Measurements from ENCODE around the gene EDC3. TPM values are rescaled to one million over a fixed set of nuclear protein-coding genes. Genes with fewer than 3 reads are reported as not detected.
"Not testable (repeated sequence)": the region's sequence is repeated elsewhere in the genome, so short reads cannot be mapped to it uniquely, and the experiment has no call there.

The EDC3 gene
- total and polyA plus RNA-seq, 2 experiments from 2014 or later = 13.8 to 26.5 TPM

GRCh38 chr15:74729372-74729771 lies 33.5 kb upstream of the EDC3 start:
- H4K20me1 ChIP-seq (replicated peaks; ENCODE audit: insufficient read depth); H3K4me3 ChIP-seq; H2AFZ ChIP-seq; H3K27ac ChIP-seq (ENCODE audit: low read depth); H3K9me2 ChIP-seq (ENCODE audit: insufficient read depth); H3K27ac Mint-ChIP-seq; H3K4me1 ChIP-seq (ENCODE audit: insufficient read depth); H3K36me3 Mint-ChIP-seq (ENCODE audit: low read depth); H3F3A ChIP-seq (replicated peaks; ENCODE audit: low read depth); H3K4me1 Mint-ChIP-seq; H3K79me2 ChIP-seq (replicated peaks; ENCODE audit: insufficient read depth); H3K4me2 ChIP-seq; H3K4me3 Mint-ChIP-seq; ATAC-seq; DNase-seq (ENCODE audit: low spot score); H3K36me3 ChIP-seq (ENCODE audit: insufficient read depth): not testable (repeated sequence)
- Mint-ChIP-seq H3K27me3 (ENCODE audit: insufficient read depth, low read depth, poor library complexity) (peaks cover 35% of the 10 kb centered on the region), H3K9me3 (peaks cover 12% of the 10 kb centered on the region)
- peaks cover 31% of the 10 kb centered on the region for H3K27me3 ChIP-seq (ENCODE audit: insufficient read depth)

- peaks cover 35% of the 10 kb centered on the region for H3K27me3 Mint-ChIP-seq (ENCODE audit: insufficient read depth, low read depth, poor library complexity)
- H3K4me1 Mint-ChIP-seq; H3K36me3 Mint-ChIP-seq (ENCODE audit: low read depth); H3K27ac Mint-ChIP-seq; H4K20me1 ChIP-seq (replicated peaks; ENCODE audit: insufficient read depth); H3K4me2 ChIP-seq; H3K36me3 ChIP-seq (ENCODE audit: insufficient read depth); H3K4me1 ChIP-seq (ENCODE audit: insufficient read depth); DNase-seq (ENCODE audit: low spot score); H2AFZ ChIP-seq; H3K4me3 ChIP-seq; ATAC-seq; H3F3A ChIP-seq (replicated peaks; ENCODE audit: low read depth); H3K4me3 Mint-ChIP-seq; H3K79me2 ChIP-seq (replicated peaks; ENCODE audit: insufficient read depth); H3K27ac ChIP-seq (ENCODE audit: low read depth); H3K9me2 ChIP-seq (ENCODE audit: insufficient read depth): not testable (repeated sequence)
- H3K9me3 Mint-ChIP-seq = peaks cover 12% of the 10 kb centered on the region
- H3K27me3 ChIP-seq (ENCODE audit: insufficient read depth) = peaks cover 33% of the 10 kb centered on the region
Measured at GRCh38 chr15:74728699-74729098, 32.9 kb upstream of the EDC3 start.

- H4K20me1 ChIP-seq (replicated peaks; ENCODE audit: insufficient read depth) = no peaks in the 10 kb centered on the region
- no peak overlapping the region for H3K4me2 ChIP-seq
- no peak overlapping the region for H2AFZ ChIP-seq
- Mint-ChIP-seq H3K4me1 (peaks cover 5% of the 10 kb centered on the region), H3K27ac (no peak overlapping the region), H3K4me3 (no peak overlapping the region), H3K36me3 (ENCODE audit: low read depth) (peaks cover 3% of the 10 kb centered on the region; the same call in 2 of the 3 replicates), H3K9me3 (peaks cover 12% of the 10 kb centered on the region), H3K27me3 (ENCODE audit: insufficient read depth, low read depth, poor library complexity) (peaks cover 36% of the 10 kb centered on the region)
- no peaks in the 10 kb centered on the region for H3K9me2 ChIP-seq (ENCODE audit: insufficient read depth)
- H3F3A ChIP-seq (replicated peaks; ENCODE audit: low read depth) = no peaks in the 10 kb centered on the region
- H3K4me1 ChIP-seq (ENCODE audit: insufficient read depth) = peaks cover 7% of the 10 kb centered on the region; the same call in 1 of the 2 replicates
- TF ChIP-seq ZNF462 (CRISPR knock-in tag; IDR thresholded peaks at IDR 0.05) (no peak), ETS1 (IDR thresholded peaks at IDR 0.05) (no peak), EZH2 (IDR thresholded peaks at IDR 0.05; ENCODE audit: low read depth, unreplicated experiment) (no peak), JUNB (IDR thresholded peaks at IDR 0.05; ENCODE audit: unreplicated experiment) (no peak), CTCF (conservative IDR thresholded peaks at IDR 0.05; ENCODE audit: low read depth in 2 of 2) (no peak)
- no peaks in the 10 kb centered on the region for H3K79me2 ChIP-seq (replicated peaks; ENCODE audit: insufficient read depth)
- no peak for DNase-seq (ENCODE audit: low spot score)
- no peak overlapping the region for H3K27ac ChIP-seq (ENCODE audit: low read depth)
- H3K36me3 ChIP-seq (ENCODE audit: insufficient read depth) = no peaks in the 10 kb centered on the region
- no peak for ATAC-seq
- peaks cover 33% of the 10 kb centered on the region for H3K27me3 ChIP-seq (ENCODE audit: insufficient read depth)
- no peak overlapping the region for H3K4me3 ChIP-seq
Measured at GRCh38 chr15:74727727-74728126, 31.9 kb upstream of the EDC3 start.

Data from GM23338 (cell line).